Measurements from ENCODE around the gene RBM28.

Gene RBM28

DNA sequence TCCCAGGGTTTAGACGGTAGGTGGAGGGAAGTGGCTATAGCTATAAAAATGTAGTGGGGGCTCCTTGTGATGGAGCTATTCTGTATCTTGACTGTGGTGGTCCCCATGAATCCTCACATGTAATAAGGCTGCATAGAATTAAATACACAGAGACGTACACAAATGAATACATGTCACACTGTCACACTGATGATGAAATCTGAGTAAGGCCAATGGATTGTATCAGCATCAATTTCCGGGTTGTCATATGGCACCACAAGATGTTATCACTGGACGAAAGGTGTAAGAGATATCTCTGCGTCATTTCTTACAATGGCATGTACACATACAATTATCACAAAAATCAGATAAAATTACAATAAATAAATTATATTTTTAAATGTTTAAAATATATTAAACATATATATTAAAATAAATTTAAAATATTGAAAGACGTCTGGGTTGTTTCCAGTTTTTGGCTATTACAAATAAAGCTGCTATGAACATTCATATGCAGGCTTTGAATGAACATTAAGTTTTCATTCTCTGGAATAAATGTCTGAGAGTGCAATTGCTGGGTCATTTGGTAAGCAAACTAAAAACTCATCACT is 64.5 kb downstream of the RBM28 start:
- no peak for DNase-seq

- no peak for DNase-seq
Measured at GRCh38 chr7:128278366-128278765, 65.3 kb downstream of the RBM28 start.

- DNase-seq: no peak
Measured at GRCh38 chr7:128275681-128276080, 68.0 kb downstream of the RBM28 start.

DNA sequence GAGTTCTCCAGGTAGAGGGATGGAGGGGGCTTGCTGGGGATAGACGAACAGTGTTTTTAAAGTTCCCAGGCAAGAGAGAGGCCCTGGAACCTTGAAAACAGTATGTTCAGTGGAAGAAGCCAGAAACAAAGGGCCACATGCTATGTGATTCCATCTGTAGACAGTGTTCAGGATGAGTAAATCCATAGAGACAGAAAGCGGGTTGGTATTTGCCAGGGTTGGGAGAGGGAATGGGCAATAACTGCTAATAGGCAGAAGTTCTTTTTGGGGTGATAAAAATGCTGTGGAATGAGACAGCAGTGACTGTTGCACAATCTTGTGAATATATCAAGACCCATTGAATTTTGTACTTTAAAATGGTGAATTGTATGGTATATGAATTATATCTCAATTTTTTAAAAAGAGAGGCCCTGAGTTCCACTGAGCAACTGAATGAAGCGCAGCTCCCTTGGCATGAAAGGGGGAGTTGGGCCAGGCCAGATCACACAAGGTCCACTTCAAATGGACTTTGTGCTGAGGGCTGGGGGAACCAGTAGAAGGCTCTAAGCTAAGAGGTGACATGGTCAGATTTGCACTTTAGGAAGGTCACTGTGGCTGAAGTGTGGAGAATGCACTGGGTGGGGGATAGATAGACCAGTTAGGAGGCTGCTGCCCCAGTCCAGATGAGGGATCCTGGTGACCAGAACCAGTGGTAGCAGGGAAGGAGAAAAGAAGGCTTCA is 68.7 kb downstream of the RBM28 start:
- DNase-seq: no peak

DNA sequence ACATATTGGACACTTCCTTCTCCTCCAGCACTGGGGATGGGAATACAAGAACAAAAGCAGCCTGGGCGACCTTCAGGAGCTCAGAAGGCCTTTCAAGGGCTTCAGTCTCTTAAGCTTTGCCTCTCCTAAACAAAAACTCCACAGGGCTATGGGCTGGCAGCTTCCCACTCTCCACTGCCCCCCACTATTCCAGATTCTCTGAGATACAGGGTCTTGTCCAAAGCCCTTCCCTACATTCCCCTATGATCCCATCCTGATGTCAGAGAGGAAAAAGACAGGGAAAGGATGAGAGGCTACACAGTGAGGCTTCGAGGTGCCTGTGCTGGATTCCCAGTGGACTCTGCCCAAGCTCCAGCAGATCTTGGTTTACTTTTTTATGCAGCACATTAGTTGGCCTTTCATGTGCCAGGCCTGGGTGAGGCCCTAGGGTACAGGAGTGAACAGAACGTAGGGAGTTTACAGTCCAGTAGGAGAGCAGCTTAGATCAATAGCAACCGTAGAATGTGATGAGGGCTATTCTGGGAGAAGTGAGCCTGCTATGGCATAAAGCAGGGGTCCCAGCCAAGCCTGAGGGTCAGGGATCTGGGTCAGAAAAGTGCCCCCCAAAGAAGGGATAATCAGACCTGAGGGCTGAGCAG is 69.3 kb downstream of the RBM28 start:
- no peak for DNase-seq

DNA sequence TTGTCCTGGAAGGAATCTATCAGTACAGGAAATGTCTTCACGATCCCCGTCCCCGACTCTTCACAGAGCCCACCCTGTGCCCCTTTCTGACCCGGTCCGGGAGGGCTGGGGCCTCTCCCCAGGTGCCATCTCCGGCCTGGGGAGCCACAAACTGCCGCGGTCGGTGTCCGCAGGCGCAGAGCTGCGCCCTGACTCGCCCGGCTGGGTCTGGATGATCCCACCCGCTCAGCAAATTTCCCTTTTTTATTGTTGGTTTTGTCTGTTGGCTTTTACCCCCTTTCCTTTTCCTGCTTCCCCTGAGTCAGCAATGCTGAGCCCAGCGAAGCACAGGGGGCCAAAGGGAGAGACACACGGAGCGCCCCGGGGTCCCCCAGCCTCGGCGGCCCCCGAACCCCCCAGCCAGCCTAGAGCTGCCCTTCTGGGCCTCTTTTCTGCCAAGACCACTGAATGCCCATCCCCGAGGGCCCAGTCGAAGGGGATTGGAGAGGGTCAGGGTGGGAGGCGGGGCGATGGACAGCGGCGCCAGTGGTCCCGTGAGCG is 71.7 kb downstream of the RBM28 start:
- no peak for DNase-seq

GRCh38 chr7:128271471-128271941 is 72.2 kb downstream of the RBM28 start:
- no peak for DNase-seq

DNA sequence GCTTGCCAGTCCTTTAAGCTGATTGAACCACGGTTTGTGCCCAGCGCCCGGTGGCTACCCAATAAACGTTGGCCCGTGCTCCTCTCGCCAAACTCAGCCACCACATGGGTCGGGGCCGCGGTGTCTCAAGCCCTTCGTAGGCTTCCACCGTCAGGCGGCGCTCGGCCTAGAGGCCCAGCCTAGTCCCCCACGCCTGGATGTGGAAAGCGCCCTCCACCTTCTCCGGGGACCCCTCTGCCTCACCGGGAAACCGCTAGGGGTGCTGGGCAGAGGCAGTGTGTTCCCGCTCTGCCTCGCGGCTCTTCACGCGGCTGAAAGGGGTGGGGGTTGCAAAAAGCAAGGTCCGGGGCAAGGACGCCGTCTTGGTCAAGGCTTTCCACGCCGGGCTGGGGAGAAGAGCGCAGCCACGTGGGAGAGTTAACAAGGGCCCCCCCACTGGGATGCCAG is 72.9 kb downstream of the RBM28 start:
- no peak for DNase-seq

- no peak for DNase-seq
Measured at GRCh38 chr7:128268233-128268632, 75.5 kb downstream of the RBM28 start.

DNA sequence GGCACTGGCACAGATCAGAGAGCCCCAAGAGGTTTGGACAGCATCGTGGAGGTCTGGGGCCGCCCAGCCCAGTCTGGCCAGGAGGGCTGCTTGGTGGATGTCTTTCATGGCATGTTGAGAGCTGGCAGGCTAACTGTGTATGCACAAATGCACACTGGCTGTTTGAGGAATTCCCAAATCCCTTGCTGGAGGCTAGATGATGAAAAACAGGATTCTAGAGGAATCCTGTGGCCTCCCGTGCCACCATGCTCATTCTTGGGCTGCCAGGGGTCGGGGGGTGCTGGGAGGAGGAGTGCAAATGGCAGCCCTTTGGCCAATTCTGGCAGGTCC is 76.1 kb downstream of the RBM28 start:
- DNase-seq: no peak

- DNase-seq: no peak
Measured at GRCh38 chr7:128266883-128267594, 76.7 kb downstream of the RBM28 start.

DNA sequence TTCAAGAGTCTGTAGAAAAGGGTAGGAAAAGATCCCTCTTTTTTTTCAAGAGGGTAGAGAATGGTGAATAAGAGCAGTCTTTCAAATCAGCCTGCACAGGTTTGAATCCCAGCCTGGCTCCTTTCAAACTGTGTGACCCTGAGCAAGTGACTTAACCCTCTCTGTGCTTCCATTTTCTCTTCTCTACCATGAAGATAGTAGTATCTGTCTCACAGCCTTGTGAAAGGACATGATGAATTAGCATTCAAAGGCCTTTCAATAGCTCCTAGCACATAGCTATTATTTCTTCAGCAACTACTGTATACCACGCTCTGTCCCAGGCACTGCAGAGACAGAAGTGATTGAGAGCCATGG is 77.2 kb downstream of the RBM28 start:
- no peak for DNase-seq

GRCh38 chr7:128265906-128266300 is 77.8 kb downstream of the RBM28 start:
- DNase-seq: no peak

GRCh38 chr7:128265156-128265905 is 78.4 kb downstream of the RBM28 start:
- no peak for DNase-seq

DNA sequence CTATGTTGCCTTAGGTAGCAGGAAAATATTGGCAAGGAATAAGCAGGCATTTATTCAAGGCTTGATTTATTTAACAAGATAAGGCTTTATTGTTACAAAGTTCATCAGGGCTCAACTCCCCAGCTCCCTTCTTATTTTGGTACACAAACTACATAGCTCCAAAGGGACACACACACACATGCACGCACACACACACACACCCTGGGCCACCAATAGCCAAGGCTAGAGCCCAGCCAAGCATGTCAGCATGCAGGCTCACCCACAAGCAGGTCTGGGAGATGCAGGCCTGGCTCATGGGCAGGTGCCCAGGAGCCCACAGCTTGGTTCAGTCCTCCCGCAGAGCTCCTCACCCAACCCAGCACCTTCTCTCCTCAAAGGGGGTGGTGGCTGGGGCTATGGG is 79.2 kb downstream of the RBM28 start:
- no peak for DNase-seq

DNA sequence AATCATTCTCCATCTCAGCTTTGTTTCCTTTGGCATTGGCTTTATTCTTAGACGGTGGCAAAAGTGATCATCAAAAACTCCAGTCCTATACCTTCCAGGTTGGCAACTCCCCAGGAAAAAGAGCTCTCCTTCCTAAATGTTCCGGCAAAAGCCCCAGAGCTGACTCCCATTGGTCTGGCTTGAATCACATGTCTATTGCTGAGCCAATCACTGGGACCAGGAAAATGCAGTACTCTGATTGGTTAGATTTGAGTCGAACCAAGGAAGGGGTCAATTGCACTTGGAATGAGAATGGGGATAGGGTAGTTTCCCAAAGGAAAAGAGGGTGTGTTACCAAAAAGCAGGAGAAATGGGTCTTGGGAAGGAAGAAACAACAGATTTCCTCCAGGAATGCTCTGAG is 80.3 kb downstream of the RBM28 start:
- no peak for DNase-seq

- DNase-seq: no peak
Measured at GRCh38 chr7:128262273-128263028, 81.3 kb downstream of the RBM28 start.

DNA sequence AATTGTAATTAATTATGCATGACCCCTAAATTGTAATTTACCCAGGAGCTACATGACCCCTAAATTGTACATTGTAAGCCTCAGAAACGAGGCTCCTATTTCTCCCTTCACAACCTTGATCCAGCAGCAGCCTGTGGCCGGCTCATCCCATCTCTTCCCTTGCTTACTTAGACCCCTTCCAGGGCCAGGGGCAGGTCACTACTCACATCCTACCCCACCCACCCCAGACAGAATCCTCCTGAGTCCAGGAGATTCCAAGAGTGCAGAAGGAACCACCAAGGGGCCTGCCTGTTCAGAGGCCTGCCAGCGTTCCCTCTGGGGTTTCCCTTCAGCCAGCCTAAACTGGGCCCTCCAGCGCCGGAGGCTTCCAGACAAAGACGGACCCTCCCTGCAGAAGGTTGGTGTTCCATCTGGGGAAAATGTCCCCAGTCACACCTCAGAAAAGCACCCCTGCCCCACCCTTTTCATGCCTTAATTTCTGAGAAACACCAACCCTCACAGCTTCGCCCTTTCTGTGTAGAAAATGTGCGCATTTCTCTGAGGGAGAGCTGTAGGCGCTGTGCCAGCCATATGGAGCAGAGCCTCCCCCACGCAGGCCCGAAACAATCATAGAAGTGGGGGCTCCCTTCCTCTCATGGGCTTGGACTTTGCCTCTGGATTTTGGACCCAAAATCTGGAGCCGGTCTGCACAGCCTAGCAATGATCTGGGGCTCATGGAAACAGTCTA is 83.5 kb downstream of the RBM28 start:
- DNase-seq: no peak

DNA sequence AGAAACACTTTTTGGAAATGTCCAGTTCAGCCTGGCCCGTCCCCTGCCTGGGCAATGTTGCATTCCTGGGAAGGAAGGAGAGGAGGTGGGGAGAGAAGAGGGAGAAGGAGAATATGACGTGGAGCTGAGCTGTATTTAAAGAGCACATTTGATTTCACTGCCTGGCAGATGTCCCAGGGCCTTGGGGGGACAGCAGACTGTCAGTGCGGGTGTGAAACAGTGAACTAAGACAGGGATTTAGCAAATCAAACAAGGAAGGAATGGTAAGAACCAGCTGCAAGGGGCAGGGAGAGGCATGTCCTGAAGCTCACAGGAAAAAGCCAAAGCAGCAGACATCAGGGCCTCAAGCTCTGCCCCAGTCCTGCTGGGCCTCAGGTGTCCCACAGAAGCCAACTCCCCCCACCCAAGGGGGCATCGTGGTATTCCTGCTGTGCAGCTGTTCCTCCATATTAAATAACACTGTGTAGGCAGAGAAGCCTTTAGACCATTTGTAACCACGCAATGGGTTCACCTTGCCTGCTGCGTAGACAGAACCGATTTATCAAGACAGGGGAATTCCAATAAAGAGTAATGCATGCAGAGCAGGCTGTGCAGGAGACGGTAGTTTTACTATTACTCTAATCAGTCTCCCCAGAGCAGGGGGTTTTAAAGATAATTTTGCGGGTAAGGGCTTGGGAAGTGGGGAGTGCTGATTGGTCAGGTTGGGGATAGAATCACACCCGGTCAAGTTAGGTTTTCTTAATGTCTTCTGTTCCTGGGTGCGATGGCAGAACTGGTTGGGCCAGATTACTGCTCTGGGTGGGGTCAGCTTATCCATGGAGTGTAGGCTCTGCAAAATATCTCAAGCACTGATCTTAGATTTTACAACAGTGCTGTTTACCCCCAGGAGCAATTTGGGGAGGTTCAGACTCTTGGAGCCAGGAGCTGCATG is 84.3 kb downstream of the RBM28 start:
- DNase-seq: no peak

DNA sequence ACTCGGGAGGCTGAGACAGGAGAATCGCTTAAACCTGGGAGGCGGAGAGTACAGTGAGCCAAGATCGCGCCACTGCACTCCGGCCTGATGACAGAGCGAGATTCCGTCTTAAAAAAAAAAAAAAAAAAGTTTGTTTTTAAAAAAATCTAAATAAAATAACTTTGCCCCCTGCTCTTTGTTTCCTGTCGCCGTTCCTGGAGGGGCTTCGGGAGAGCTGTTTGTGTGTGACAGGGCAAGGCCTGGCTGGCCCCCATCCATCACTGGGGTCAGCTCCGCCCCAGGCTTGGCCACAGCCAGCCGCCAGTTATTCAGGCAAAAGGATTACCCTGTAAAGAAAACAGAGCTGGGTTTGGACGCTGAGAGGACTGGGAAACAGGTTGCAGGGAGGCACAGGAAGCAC is 86.2 kb downstream of the RBM28 start:
- no peak for DNase-seq

Data from activated T-cell treated with anti-CD3 and anti-CD28 coated beads for 4 hours (primary cell).